ENCODE results near the gene PTPRA. TPM values are rescaled to one million over a fixed set of nuclear protein-coding genes. Genes with fewer than 3 reads are reported as not detected.

The PTPRA gene
- total RNA-seq, 1 experiment from 2014 or later = 45.2 TPM

DNA sequence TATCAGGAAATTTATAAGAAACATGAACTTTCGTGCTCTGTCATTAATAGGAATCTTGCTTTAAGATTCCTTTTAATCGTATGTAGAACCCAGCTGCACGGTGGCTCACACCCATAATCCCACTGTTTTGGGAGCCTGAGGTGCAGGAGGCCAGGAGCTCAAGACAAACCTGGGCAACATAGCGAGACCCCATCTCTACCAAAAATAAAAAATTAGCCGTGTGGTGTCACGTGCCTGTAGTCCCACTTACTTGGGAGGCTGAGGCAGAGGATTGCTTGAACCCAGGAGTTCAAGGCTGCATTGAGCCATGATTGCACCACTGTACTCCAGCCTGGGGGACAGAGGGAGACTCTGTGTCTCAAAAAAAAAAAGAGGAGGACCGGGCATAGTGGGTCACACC, 7.4 kb downstream of the PTPRA start:
- H3K14ac ChIP-seq (ENCODE audit: insufficient read depth, low read length) = no peak overlapping the region
- no peak overlapping the region for H2BK120ac ChIP-seq (ENCODE audit: low read depth, low read length, poor library complexity, severe bottlenecking)
- H3K27ac ChIP-seq (ENCODE audit: insufficient read length, low read depth, low read length) = no peak overlapping the region
- H3K9me3 Mint-ChIP-seq = no peaks in the 10 kb centered on the region
- H3K4me2 ChIP-seq (ENCODE audit: insufficient read depth, insufficient read length, low read length) = no peak overlapping the region
- peaks cover 2 to 12% (median 5%) of the 10 kb centered on the region in 3 experiments; a peak in 6 of 7 replicates for H3K36me3 Mint-ChIP-seq (ENCODE audit: insufficient read depth in 1 of 3, low read depth in 3 of 3)
- no peaks in the 10 kb centered on the region for H3K23me2 ChIP-seq (ENCODE audit: insufficient read length, low read depth, low read length, poor library complexity, severe bottlenecking)
- H3K9me3 ChIP-seq (ENCODE audit: control insufficient read depth, low read depth, low read length) = no peaks in the 10 kb centered on the region
- H3K27me3 ChIP-seq (ENCODE audit: insufficient read depth, low read length) = no peaks in the 10 kb centered on the region
- no peak overlapping the region for H2BK15ac ChIP-seq (ENCODE audit: low read depth, low read length)
- no peak overlapping the region for H3K27ac Mint-ChIP-seq
- H3K23ac ChIP-seq (ENCODE audit: insufficient read length, low read depth, low read length) = no peak overlapping the region
- no peak overlapping the region for H3T11ph ChIP-seq (ENCODE audit: low read length)
- H3K4me1 ChIP-seq (ENCODE audit: insufficient read depth, low read length) = no peaks in the 10 kb centered on the region
- no peak overlapping the region for H2BK5ac ChIP-seq (ENCODE audit: insufficient read length, low read length)
- peaks cover 8% of the 10 kb centered on the region for H3K79me1 ChIP-seq (ENCODE audit: insufficient read depth, low read depth, low read length, poor library complexity, severe bottlenecking)
- H3K79me2 ChIP-seq (ENCODE audit: insufficient read depth, low read length) = no peaks in the 10 kb centered on the region; the same call in 1 of the 2 replicates
- H4K20me1 ChIP-seq (ENCODE audit: control insufficient read depth, insufficient read depth, insufficient read length) = no peaks in the 10 kb centered on the region
- no peak overlapping the region for H2BK20ac ChIP-seq (ENCODE audit: low read depth, low read length, poor library complexity, severe bottlenecking)
- no peak overlapping the region for H4K8ac ChIP-seq (replicated peaks; ENCODE audit: insufficient read length, low read depth, low read length)
- no peak overlapping the region for H2AK5ac ChIP-seq (ENCODE audit: insufficient read length, low read length)
- no peak overlapping the region for H2AFZ ChIP-seq (ENCODE audit: low read length)
- TF ChIP-seq, protein P1, sequence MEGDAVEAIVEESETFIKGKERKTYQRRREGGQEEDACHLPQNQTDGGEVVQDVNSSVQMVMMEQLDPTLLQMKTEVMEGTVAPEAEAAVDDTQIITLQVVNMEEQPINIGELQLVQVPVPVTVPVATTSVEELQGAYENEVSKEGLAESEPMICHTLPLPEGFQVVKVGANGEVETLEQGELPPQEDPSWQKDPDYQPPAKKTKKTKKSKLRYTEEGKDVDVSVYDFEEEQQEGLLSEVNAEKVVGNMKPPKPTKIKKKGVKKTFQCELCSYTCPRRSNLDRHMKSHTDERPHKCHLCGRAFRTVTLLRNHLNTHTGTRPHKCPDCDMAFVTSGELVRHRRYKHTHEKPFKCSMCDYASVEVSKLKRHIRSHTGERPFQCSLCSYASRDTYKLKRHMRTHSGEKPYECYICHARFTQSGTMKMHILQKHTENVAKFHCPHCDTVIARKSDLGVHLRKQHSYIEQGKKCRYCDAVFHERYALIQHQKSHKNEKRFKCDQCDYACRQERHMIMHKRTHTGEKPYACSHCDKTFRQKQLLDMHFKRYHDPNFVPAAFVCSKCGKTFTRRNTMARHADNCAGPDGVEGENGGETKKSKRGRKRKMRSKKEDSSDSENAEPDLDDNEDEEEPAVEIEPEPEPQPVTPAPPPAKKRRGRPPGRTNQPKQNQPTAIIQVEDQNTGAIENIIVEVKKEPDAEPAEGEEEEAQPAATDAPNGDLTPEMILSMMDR (conservative IDR thresholded peaks at IDR 0.05) = no peak
- H2BK12ac ChIP-seq (ENCODE audit: insufficient read length, low read depth, low read length) = no peak overlapping the region
- WGBS (ENCODE audit: extremely low coverage, insufficient read length, low lambda C conversion rate) = no CpG with 5 or more reads among the region's 7 CpGs
- no peak overlapping the region for H4K91ac ChIP-seq (ENCODE audit: insufficient read length, low read depth, low read length)
- H3K27me3 Mint-ChIP-seq (ENCODE audit: low read depth) = no peaks in the 10 kb centered on the region
- H3K9ac ChIP-seq (ENCODE audit: extremely low read depth, insufficient read length, low read length) = no peak overlapping the region
- no peak overlapping the region for H3K56ac ChIP-seq (ENCODE audit: insufficient read length, low read depth, low read length)
- peaks cover 11 to 16% of the 10 kb centered on the region in 2 experiments for H3K4me1 Mint-ChIP-seq
- DNase-seq = no peak
- H3K4ac ChIP-seq (ENCODE audit: low read depth, low read length) = no peak overlapping the region
- H3K4me3 Mint-ChIP-seq = no peak overlapping the region
- H4K5ac ChIP-seq (ENCODE audit: insufficient read length, low read depth, low read length) = no peak overlapping the region
- no peak overlapping the region for H3K18ac ChIP-seq (ENCODE audit: insufficient read length, low read depth, low read length)
